CD4-positive, alpha-beta T cell (primary cell): ENCODE data around the gene DIS3L2. TPM values are rescaled to one million over a fixed set of nuclear protein-coding genes. Genes with fewer than 3 reads are reported as not detected.

Source experiments
- ATAC-seq: fragments of 200-7000 bp; cut with Tn5 transposase; one replicate; pipeline ENCODE4 v1.10.0; 2022; ENCODE audit warnings: mild to moderate bottlenecking; ENCODE audit not compliant: poor library complexity
- CTCF ChIA-PET: fragments of 350-600 bp; sonication (Branson Sonifier 250); formaldehyde crosslinking; loops from one replicate; lab custom pipeline; 2021; ENCODE audit warnings: antibody characterized with exemption, inconsistent platforms; lab: Charles Lee
- POLR2A ChIA-PET: fragments of 350-600 bp; sonication (Branson Sonifier 250); formaldehyde crosslinking; loops from one replicate; lab custom pipeline; 2021; ENCODE audit warnings: antibody characterized with exemption, inconsistent platforms; lab: Charles Lee
- DNase-seq, 14 experiments: peaks; one replicate each; pipeline ENCODE4 v3.0.0-alpha.2; 2013 to 2020; ENCODE audit warnings: mixed read lengths in 2 of 14
- H3K27ac ChIP-seq, 2 donors: one replicate each; pipeline versions ENCODE4 v1.5.1 to v1.7.0; 2013; ENCODE audit warnings: low read length in 2 of 2, low read depth in 1 of 2, mild to moderate bottlenecking in 1 of 2
- H3K27me3 ChIP-seq, 2 experiments: 1 replicate in 1 of 2; 2 replicates in 1 of 2; pipeline versions ENCODE4 v1.6.1 to v1.7.0; 2013; ENCODE audit warnings: low read length in 2 of 2, control low read depth in 1 of 2, mild to moderate bottlenecking in 1 of 2, moderate library complexity in 1 of 2; ENCODE audit not compliant: insufficient read depth in 2 of 2, control insufficient read depth in 1 of 2
- H3K36me3 ChIP-seq: one replicate; pipeline ENCODE4 v1.6.1; 2013; ENCODE audit warnings: low read length, control low read depth; ENCODE audit not compliant: insufficient read depth
- H3K4me1 ChIP-seq: one replicate; pipeline ENCODE4 v1.6.1; 2013; ENCODE audit warnings: low read length, control low read depth; ENCODE audit not compliant: insufficient read depth
- H3K4me3 ChIP-seq: one replicate; pipeline ENCODE4 v1.5.1; 2013; ENCODE audit warnings: mild to moderate bottlenecking, low read length, moderate library complexity
- H3K9me3 ChIP-seq, 2 experiments: 1 replicate in 1 of 2; 2 replicates in 1 of 2; pipeline versions ENCODE4 v1.6.1 to v1.7.0; 2013; ENCODE audit warnings: low read length in 2 of 2, mild to moderate bottlenecking in 2 of 2, control low read depth in 1 of 2, moderate library complexity in 1 of 2; ENCODE audit not compliant: control insufficient read depth in 1 of 2, insufficient read depth in 1 of 2
- H3K27ac Mint-ChIP-seq: one replicate; pipeline ENCODE4 v1.8.0; 2020; ENCODE audit warnings: mixed read lengths
- H3K27me3 Mint-ChIP-seq: one replicate; pipeline ENCODE4 v1.8.0; 2021; ENCODE audit warnings: mixed read lengths
- H3K36me3 Mint-ChIP-seq: one replicate; pipeline ENCODE4 v1.8.0; 2021; ENCODE audit warnings: low read depth, mixed read lengths
- H3K4me1 Mint-ChIP-seq: one replicate; pipeline ENCODE4 v1.8.0; 2021; ENCODE audit warnings: low read depth, mixed read lengths
- H3K4me3 Mint-ChIP-seq: one replicate; pipeline ENCODE4 v1.8.0; 2020; ENCODE audit warnings: mild to moderate bottlenecking, mixed read lengths
- H3K9me3 Mint-ChIP-seq: one replicate; pipeline ENCODE4 v1.8.0; 2020; ENCODE audit warnings: mixed read lengths
- CTCF ChIP-seq: fragments of 200-600 bp; IDR thresholded peaks from one replicate; pipeline ENCODE4 v1.8.0; 2022; ENCODE audit warnings: antibody characterized with exemption, mild to moderate bottlenecking
- intact Hi-C, 2 experiments: fragments of 100-400 bp; cut with DNase I in 1 of 2; cut with micrococcal nuclease in 1 of 2; formaldehyde crosslinking; loops; one replicate each; pipeline versions ENCODE4 v1.15.1 to v1.9.0; 2023 to 2025; cut with DNase I, micrococcal nuclease
- total RNA-seq, 174 experiments: library from RNA in 2 of 174; stranded (reverse) in 2 of 174; gene quantifications; one replicate each; pipeline ENCODE4 v1.2.3 and lab custom pipeline; 2021 to 2026

The DIS3L2 gene
- total RNA-seq, 2 experiments from 2014 or later, result 59.8 to 62.9 TPM

- Mint-ChIP-seq H3K4me3 (no peak overlapping the region), H3K27ac (no peak overlapping the region), H3K9me3 (no peaks in the 10 kb centered on the region), H3K4me1 (no peaks in the 10 kb centered on the region), H3K27me3 (no peaks in the 10 kb centered on the region), H3K36me3 (peaks cover 47% of the 10 kb centered on the region)
- ChIA-PET CTCF (no interaction called here), POLR2A (no interaction called here)
- no peak for TF ChIP-seq CTCF
- Histone ChIP-seq H3K27ac (no peak overlapping the region), H3K9me3 (no peaks in the 10 kb centered on the region), H3K4me1 (no peaks in the 10 kb centered on the region), H3K36me3 (peaks cover 24% of the 10 kb centered on the region), H3K4me3 (no peak overlapping the region), H3K27me3 (no peaks in the 10 kb centered on the region)
- no peak for DNase-seq
- intact Hi-C loops, result no loop called here
- no peak for ATAC-seq
Measured at GRCh38 chr2:232250246-232251175, 289.0 kb downstream of the DIS3L2 start.

GRCh38 chr2:232255033-232255432 lies 293.5 kb downstream of the DIS3L2 start:
- H3K27me3 Mint-ChIP-seq, result no peaks in the 10 kb centered on the region
- H3K9me3 Mint-ChIP-seq, result no peaks in the 10 kb centered on the region
- no peak for TF ChIP-seq CTCF
- Histone ChIP-seq H3K27me3 (no peaks in the 10 kb centered on the region), H3K27ac (no peak overlapping the region), H3K9me3 (no peaks in the 10 kb centered on the region), H3K4me3 (no peak overlapping the region), H3K4me1 (no peaks in the 10 kb centered on the region), H3K36me3 (peaks cover 29% of the 10 kb centered on the region)
- POLR2A ChIA-PET, result interaction anchor here (0.7 to 1.2 kb wide), 2 partner anchors 61 to 144 kb away, joined by 3 to 4 read pairs; no protein-coding TSS in a partner anchor
- CTCF ChIA-PET, result no interaction called here
- H3K36me3 Mint-ChIP-seq, result peaks cover 75% of the 10 kb centered on the region
- no peak overlapping the region for H3K27ac Mint-ChIP-seq
- DNase-seq, result no peak
- no peaks in the 10 kb centered on the region for H3K4me1 Mint-ChIP-seq
- no peak for ATAC-seq
- no peak overlapping the region for H3K4me3 Mint-ChIP-seq
- intact Hi-C loops, result no loop called here

GRCh38 chr2:232260075-232260474 lies 298.6 kb downstream of the DIS3L2 start:
- Mint-ChIP-seq H3K27me3 (no peaks in the 10 kb centered on the region), H3K9me3 (no peaks in the 10 kb centered on the region), H3K4me1 (no peaks in the 10 kb centered on the region), H3K4me3 (no peak overlapping the region), H3K27ac (no peak overlapping the region), H3K36me3 (peaks cover 89% of the 10 kb centered on the region)
- H3K27me3 ChIP-seq, result no peaks in the 10 kb centered on the region
- intact Hi-C loops, result no loop called here
- no peak overlapping the region for H3K4me3 ChIP-seq
- peaks cover 48% of the 10 kb centered on the region for H3K36me3 ChIP-seq
- H3K4me1 ChIP-seq, result no peaks in the 10 kb centered on the region
- POLR2A ChIA-PET, result no interaction called here
- no peak for ATAC-seq
- H3K9me3 ChIP-seq, result no peaks in the 10 kb centered on the region
- CTCF ChIA-PET, result no interaction called here
- H3K27ac ChIP-seq, result no peak overlapping the region
- no peak for DNase-seq
- TF ChIP-seq CTCF, result no peak
